ENCODE measurements around the gene MAPK8.

DNA sequence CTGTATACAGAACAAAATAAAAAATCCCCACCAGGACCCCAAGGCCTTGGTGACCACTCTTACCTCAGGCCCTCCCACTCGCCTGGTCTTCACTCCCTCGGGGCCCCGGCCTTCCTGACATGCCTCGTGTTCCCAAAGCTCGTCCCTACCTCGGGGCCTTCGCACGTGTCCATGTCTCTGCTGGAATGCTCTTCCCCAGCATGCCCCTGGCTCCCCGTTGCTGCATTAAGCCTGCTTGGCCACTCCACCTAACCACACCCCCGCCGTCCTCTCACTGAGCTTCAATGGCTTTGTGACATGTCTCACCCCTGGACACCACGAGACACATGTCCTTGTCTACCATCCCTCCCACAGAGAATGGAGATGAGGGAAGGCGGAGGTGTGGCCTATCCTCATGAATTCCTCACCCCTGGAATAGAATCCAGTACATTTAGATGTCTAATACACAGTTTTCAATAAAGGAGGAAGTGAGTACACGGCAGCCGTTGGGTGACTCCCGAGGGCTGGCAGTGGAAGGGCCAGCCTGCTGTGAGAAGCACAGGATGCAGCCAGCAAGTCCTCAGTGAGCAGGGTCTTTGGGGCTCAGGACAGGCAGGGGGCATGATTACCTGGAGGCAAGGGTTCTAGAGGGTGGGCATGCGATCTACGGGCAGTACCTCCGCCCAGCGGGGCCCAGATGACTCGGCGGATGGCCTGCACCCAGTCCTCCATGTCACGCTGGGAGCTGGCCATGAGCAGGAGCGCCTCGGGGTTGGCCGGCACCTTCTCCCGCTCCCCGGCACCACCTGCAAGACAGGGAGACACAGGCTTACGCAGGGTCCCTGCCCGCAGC lies 172.7 kb downstream of the MAPK8 start:
- TF ChIP-seq, protein P1, sequence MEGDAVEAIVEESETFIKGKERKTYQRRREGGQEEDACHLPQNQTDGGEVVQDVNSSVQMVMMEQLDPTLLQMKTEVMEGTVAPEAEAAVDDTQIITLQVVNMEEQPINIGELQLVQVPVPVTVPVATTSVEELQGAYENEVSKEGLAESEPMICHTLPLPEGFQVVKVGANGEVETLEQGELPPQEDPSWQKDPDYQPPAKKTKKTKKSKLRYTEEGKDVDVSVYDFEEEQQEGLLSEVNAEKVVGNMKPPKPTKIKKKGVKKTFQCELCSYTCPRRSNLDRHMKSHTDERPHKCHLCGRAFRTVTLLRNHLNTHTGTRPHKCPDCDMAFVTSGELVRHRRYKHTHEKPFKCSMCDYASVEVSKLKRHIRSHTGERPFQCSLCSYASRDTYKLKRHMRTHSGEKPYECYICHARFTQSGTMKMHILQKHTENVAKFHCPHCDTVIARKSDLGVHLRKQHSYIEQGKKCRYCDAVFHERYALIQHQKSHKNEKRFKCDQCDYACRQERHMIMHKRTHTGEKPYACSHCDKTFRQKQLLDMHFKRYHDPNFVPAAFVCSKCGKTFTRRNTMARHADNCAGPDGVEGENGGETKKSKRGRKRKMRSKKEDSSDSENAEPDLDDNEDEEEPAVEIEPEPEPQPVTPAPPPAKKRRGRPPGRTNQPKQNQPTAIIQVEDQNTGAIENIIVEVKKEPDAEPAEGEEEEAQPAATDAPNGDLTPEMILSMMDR (IDR thresholded peaks at IDR 0.05 in 2 of 3, conservative IDR thresholded peaks at IDR 0.05 in 1 of 3; ENCODE audit: insufficient read depth in 2 of 3, low read depth in 1 of 3, low read length in 3 of 3) = no peak
- TF ChIP-seq ETV6 (IDR thresholded peaks at IDR 0.05; ENCODE audit: borderline replicate concordance in 1 of 2, low read depth in 2 of 2, low read length in 1 of 2) (no peak), ETV6 (CRISPR knock-in tag; IDR thresholded peaks at IDR 0.05; ENCODE audit: borderline replicate concordance) (no peak), E2F6 (IDR thresholded peaks at IDR 0.05; ENCODE audit: borderline replicate concordance in 1 of 2, extremely low read depth in 1 of 2, insufficient read depth in 1 of 2, insufficient read length in 1 of 2, low read depth in 1 of 2, low read length in 1 of 2, poor library complexity in 1 of 2, severe bottlenecking in 1 of 2) (no peak), ZNF408 (CRISPR knock-in tag; IDR thresholded peaks at IDR 0.05; ENCODE audit: low read depth) (no peak), MAZ (CRISPR knock-in tag; conservative IDR thresholded peaks at IDR 0.05 in 1 of 2, IDR thresholded peaks at IDR 0.05 in 1 of 2) (no peak), REST (IDR thresholded peaks at IDR 0.05; ENCODE audit: borderline replicate concordance) (no peak), REST (CRISPR knock-in tag; IDR thresholded peaks at IDR 0.05; ENCODE audit: low read depth) (no peak), KAT7 (CRISPR knock-in tag; IDR thresholded peaks at IDR 0.05; ENCODE audit: borderline replicate concordance) (no peak), POLR2A (conservative IDR thresholded peaks at IDR 0.05) (no peak), NR3C1 (CRISPR knock-in tag; IDR thresholded peaks at IDR 0.05) (no peak), MCM7 (IDR thresholded peaks at IDR 0.05) (no peak)
- TF ChIP-seq, protein P2, sequence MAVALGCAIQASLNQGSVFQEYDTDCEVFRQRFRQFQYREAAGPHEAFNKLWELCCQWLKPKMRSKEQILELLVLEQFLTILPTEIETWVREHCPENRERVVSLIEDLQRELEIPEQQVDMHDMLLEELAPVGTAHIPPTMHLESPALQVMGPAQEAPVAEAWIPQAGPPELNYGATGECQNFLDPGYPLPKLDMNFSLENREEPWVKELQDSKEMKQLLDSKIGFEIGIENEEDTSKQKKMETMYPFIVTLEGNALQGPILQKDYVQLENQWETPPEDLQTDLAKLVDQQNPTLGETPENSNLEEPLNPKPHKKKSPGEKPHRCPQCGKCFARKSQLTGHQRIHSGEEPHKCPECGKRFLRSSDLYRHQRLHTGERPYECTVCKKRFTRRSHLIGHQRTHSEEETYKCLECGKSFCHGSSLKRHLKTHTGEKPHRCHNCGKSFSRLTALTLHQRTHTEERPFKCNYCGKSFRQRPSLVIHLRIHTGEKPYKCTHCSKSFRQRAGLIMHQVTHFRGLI (CRISPR knock-in tag; IDR thresholded peaks at IDR 0.05) = no peak

Measured in K562 (cell line).